D341Med (cell line): ENCODE data around the gene ARSK.

Experiments
- DNase-seq: peaks from one replicate; pipeline ENCODE4 v3.0.0; 2012; ENCODE audit warnings: low spot score

The ARSK gene

GRCh38 chr5:95565280-95565920 lies 10.5 kb downstream of the ARSK start:
- DNase-seq, result no peak

GRCh38 chr5:95572016-95572415 lies 17.1 kb downstream of the ARSK start:
- no peak for DNase-seq

GRCh38 chr5:95581576-95581975 lies 26.7 kb downstream of the ARSK start:
- DNase-seq, result no peak

- DNase-seq, result no peak
Measured at GRCh38 chr5:95583992-95584391, 29.1 kb downstream of the ARSK start.

GRCh38 chr5:95590880-95591279 lies 36.0 kb downstream of the ARSK start:
- DNase-seq, result peak; percentile 26

- DNase-seq, result no peak
Measured at GRCh38 chr5:95591490-95591901, 36.6 kb downstream of the ARSK start.

GRCh38 chr5:95595289-95595931 lies 40.5 kb downstream of the ARSK start:
- DNase-seq, result no peak

- no peak for DNase-seq
Measured at GRCh38 chr5:95599252-95599651, 44.4 kb downstream of the ARSK start.

- no peak for DNase-seq
Measured at GRCh38 chr5:95600557-95600956, 45.7 kb downstream of the ARSK start.

- no peak for DNase-seq
Measured at GRCh38 chr5:95605786-95606185, 50.9 kb downstream of the ARSK start.

- no peak for DNase-seq
Measured at GRCh38 chr5:95606419-95606818, 51.5 kb downstream of the ARSK start.

GRCh38 chr5:95609711-95610110 lies 54.8 kb downstream of the ARSK start:
- DNase-seq, result no peak

GRCh38 chr5:95610546-95610945 lies 55.6 kb downstream of the ARSK start:
- no peak for DNase-seq

GRCh38 chr5:95611396-95611795 lies 56.5 kb downstream of the ARSK start:
- no peak for DNase-seq

GRCh38 chr5:95613514-95613913 lies 58.6 kb downstream of the ARSK start:
- DNase-seq, result no peak

- no peak for DNase-seq
Measured at GRCh38 chr5:95615164-95615467, 60.2 kb downstream of the ARSK start.

- DNase-seq, result no peak
Measured at GRCh38 chr5:95617057-95617456, 62.2 kb downstream of the ARSK start.

- DNase-seq, result no peak
Measured at GRCh38 chr5:95619096-95619495, 64.2 kb downstream of the ARSK start.

GRCh38 chr5:95619514-95620029 lies 64.7 kb downstream of the ARSK start:
- no peak for DNase-seq

- peak; percentile 68 for DNase-seq
Measured at GRCh38 chr5:95620030-95620869, 65.3 kb downstream of the ARSK start, which contains the start of gene GPR150. Gene GPR150 (plus strand): TSS chr5:95620087. CDS start chr5:95620276, 189 bp downstream.

GRCh38 chr5:95620870-95621838 lies 66.3 kb downstream of the ARSK start:
- peak; percentile 31 for DNase-seq
